ENCODE results near the gene CCDC149.

CCDC149 gene

DNA sequence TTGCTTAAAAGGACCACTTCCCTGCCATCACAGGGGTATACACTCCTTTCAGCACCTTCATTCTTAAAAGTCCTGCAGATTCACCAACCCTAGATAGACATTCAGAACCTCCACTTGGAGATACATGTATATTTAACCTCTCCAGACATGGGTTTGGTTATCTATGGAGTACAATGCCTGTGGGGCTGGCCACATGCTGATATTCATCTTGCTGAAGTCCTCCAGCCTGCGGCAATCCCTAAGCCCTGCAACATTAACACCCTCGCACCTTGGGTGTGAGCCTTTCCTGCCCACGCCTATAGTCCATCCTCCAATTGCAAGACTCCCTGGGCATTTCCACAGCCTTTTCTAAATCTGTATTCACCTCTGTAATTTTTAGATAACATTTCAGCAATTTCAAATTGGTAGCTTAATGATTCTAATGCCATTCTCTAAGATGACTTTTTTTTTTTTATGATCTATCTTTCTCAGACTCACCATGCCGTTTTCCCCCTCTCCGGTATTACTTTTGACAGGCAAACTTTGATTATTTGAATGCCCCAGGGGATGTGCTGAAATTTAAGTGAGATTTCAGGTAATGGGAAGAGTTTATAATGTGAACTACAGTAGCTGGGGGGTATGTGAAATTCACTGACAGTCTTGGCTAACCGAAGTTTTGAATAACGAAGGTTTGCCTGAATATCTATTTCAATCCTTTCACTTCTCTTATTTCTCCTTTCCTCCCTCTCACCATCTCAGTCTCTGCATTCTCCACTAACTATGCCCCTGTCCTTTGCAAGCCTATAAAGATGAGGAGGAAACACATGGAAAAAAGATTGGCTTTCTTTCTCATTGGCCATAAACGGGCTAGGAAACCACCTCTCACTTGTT, 24.1 kb downstream of the CCDC149 start:
- ATAC-seq (ENCODE audit: insufficient read depth, low read depth), result no peak
- no peak for TF ChIP-seq EZH2 (IDR thresholded peaks at IDR 0.05; ENCODE audit: borderline replicate concordance, low read depth, low read length, severe bottlenecking)
- TF ChIP-seq, protein P1, sequence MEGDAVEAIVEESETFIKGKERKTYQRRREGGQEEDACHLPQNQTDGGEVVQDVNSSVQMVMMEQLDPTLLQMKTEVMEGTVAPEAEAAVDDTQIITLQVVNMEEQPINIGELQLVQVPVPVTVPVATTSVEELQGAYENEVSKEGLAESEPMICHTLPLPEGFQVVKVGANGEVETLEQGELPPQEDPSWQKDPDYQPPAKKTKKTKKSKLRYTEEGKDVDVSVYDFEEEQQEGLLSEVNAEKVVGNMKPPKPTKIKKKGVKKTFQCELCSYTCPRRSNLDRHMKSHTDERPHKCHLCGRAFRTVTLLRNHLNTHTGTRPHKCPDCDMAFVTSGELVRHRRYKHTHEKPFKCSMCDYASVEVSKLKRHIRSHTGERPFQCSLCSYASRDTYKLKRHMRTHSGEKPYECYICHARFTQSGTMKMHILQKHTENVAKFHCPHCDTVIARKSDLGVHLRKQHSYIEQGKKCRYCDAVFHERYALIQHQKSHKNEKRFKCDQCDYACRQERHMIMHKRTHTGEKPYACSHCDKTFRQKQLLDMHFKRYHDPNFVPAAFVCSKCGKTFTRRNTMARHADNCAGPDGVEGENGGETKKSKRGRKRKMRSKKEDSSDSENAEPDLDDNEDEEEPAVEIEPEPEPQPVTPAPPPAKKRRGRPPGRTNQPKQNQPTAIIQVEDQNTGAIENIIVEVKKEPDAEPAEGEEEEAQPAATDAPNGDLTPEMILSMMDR (IDR thresholded peaks at IDR 0.05; ENCODE audit: borderline replicate concordance, extremely low read depth, low read length, poor library complexity, severe bottlenecking), result no peak

GRCh38 chr4:24887881-24888430, 24.9 kb downstream of the CCDC149 start:
- Histone ChIP-seq H3K9ac (ENCODE audit: low read depth, low read length) (no peak overlapping the region), H3K27me3 (ENCODE audit: insufficient read depth, low read length, poor library complexity) (no peaks in the 10 kb centered on the region), H4K20me1 (ENCODE audit: insufficient read depth, low read length) (no peaks in the 10 kb centered on the region), H2AFZ (ENCODE audit: low read depth, low read length) (no peak overlapping the region), H3K4me3 (ENCODE audit: low read depth in 1 of 2, low read length in 2 of 2) (no peak overlapping the region), H3K4me2 (ENCODE audit: insufficient read depth, low read length) (no peak overlapping the region), H3K4me1 (ENCODE audit: insufficient read depth, low read length) (no peaks in the 10 kb centered on the region), H3K79me2 (ENCODE audit: insufficient read depth, low read length) (no peaks in the 10 kb centered on the region), H3K9me3 (ENCODE audit: insufficient read depth, low read length, severe bottlenecking) (no peaks in the 10 kb centered on the region), H3K36me3 (ENCODE audit: insufficient read depth, low read length) (no peaks in the 10 kb centered on the region), H3K27ac (ENCODE audit: low read length) (no peak overlapping the region)
- ATAC-seq (ENCODE audit: insufficient read depth, low read depth) (no peak), DNase-seq (no peak)
- no peak for TF ChIP-seq EZH2 (IDR thresholded peaks at IDR 0.05; ENCODE audit: borderline replicate concordance, low read depth, low read length, severe bottlenecking)
- TF ChIP-seq, protein P1 (IDR thresholded peaks at IDR 0.05; ENCODE audit: borderline replicate concordance, extremely low read depth, low read length, poor library complexity, severe bottlenecking), result no peak

More for the DNA sequence above, 24.1 kb downstream of the CCDC149 start:
- no peak overlapping the region for H3K27ac ChIP-seq (ENCODE audit: low read length)
- H2AFZ ChIP-seq (ENCODE audit: low read depth, low read length), result no peak overlapping the region
- H3K4me3 ChIP-seq (ENCODE audit: low read depth in 1 of 2, low read length in 2 of 2), result no peak overlapping the region
- H3K79me2 ChIP-seq (ENCODE audit: insufficient read depth, low read length), result no peaks in the 10 kb centered on the region
- H3K9ac ChIP-seq (ENCODE audit: low read depth, low read length), result no peak overlapping the region
- H3K4me2 ChIP-seq (ENCODE audit: insufficient read depth, low read length), result no peak overlapping the region
- no peaks in the 10 kb centered on the region for H3K4me1 ChIP-seq (ENCODE audit: insufficient read depth, low read length)
- H3K9me3 ChIP-seq (ENCODE audit: insufficient read depth, low read length, severe bottlenecking), result no peaks in the 10 kb centered on the region
- no peaks in the 10 kb centered on the region for H4K20me1 ChIP-seq (ENCODE audit: insufficient read depth, low read length)
- no peaks in the 10 kb centered on the region for H3K36me3 ChIP-seq (ENCODE audit: insufficient read depth, low read length)
- no peaks in the 10 kb centered on the region for H3K27me3 ChIP-seq (ENCODE audit: insufficient read depth, low read length, poor library complexity)
- no peak for DNase-seq

DNA sequence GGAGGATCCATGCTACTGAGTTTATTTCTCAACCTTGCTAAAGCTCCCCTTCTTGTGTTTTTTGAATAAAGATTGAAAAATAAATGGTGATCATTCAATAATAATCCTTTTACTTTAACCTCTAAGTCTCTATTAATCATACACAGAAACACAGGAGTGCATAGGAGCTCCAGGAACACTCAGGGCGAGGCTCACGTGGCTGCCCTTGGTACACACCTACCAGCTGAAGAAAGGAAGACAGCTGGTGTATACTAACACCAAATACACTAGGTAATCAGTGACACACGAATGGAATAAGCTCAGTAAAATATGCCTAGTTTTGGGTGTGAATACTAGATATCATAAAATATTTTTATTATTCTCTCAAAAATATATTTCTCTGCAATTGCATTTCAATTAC, 26.2 kb downstream of the CCDC149 start:
- no peak for DNase-seq
- Histone ChIP-seq H4K20me1 (ENCODE audit: insufficient read depth, low read length) (no peaks in the 10 kb centered on the region), H3K9me3 (ENCODE audit: insufficient read depth, low read length, severe bottlenecking) (no peaks in the 10 kb centered on the region), H3K4me1 (ENCODE audit: insufficient read depth, low read length) (no peaks in the 10 kb centered on the region), H3K79me2 (ENCODE audit: insufficient read depth, low read length) (no peaks in the 10 kb centered on the region), H3K4me2 (ENCODE audit: insufficient read depth, low read length) (no peak overlapping the region), H2AFZ (ENCODE audit: low read depth, low read length) (no peak overlapping the region), H3K27ac (ENCODE audit: low read length) (no peak overlapping the region), H3K36me3 (ENCODE audit: insufficient read depth, low read length) (no peaks in the 10 kb centered on the region), H3K9ac (ENCODE audit: low read depth, low read length) (no peak overlapping the region), H3K27me3 (ENCODE audit: insufficient read depth, low read length, poor library complexity) (no peaks in the 10 kb centered on the region), H3K4me3 (ENCODE audit: low read depth in 1 of 2, low read length in 2 of 2) (no peak overlapping the region)
- TF ChIP-seq, protein P1 (IDR thresholded peaks at IDR 0.05; ENCODE audit: borderline replicate concordance, extremely low read depth, low read length, poor library complexity, severe bottlenecking), result no peak
- TF ChIP-seq EZH2 (IDR thresholded peaks at IDR 0.05; ENCODE audit: borderline replicate concordance, low read depth, low read length, severe bottlenecking), result no peak
- no peak for ATAC-seq (ENCODE audit: insufficient read depth, low read depth)

Measured in DND-41 (cell line).